ENCODE data around the gene LARP6. TPM values are rescaled to one million over a fixed set of nuclear protein-coding genes. Genes with fewer than 3 reads are reported as not detected.
A peak's percentile ranks its signal among the peaks of the same experiment; 100 is the strongest.
"Not testable (repeated sequence)": the region's sequence is repeated elsewhere in the genome, so short reads cannot be mapped to it uniquely, and the experiment has no call there.

LARP6 gene
- 1.9 TPM for total RNA-seq

DNA sequence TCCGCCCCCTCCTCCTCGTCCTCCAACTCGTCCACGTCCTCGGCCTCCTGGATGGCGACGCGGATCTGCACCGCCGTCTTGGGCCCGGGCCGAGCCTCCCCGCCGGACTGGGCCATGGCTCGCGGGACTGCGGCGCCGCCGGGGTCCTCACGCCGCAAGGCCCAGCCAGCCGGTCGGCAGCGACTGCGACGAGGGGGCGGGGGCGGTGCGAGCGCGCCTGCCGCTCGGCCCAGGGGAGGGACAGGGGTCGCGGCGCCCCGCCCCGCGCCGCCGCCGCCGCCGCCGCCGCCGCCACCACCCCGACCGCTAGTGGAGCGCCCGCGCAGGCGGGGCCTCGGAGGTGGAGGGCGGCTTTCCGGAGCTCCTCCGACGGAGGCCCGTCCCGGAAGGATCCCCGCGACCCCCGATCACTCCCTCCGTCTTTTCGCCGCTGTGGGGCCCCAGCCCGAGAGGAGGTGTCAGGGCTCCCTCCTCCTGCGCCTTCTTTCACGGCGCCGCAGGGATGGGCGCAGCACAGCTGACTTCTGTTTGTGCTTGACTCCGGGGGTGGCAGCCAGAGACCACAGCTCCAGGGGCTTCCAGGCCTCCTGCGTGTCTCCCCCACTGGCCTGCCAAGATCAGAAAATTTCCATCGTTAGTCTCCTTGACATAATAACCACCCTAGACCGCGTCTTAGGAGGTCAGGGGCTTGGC is at the start of gene LARP6:
TSS of gene LARP6 (minus strand) at position 185 of the 693 bp plus-strand sequence. CDS start at position 116, 69 bp downstream.
- no peak for DNase-seq (ENCODE audit: low spot score)
- ATAC-seq, result peak; percentile 83

DNA sequence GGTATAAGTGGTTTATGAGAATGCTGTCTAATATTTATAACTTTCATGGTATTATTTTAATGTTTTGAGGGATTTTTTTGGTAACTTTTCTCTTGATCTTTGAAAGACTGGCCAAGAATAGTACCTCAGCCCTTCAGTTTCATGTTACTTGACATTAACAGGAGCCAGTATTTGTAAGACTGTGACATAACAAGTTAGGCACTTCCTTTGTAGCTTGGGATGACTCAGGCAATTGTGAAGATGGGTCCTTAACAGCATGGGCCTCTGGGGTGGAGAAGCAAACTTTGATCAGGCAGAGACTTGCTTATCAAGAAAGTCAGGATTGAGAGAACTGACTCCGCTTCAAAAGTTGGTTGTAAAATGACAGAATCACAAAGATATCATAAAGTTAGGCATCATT is 48.1 kb upstream of the LARP6 start:
- no peak for DNase-seq (ENCODE audit: low spot score)
- ATAC-seq, result no peak

DNA sequence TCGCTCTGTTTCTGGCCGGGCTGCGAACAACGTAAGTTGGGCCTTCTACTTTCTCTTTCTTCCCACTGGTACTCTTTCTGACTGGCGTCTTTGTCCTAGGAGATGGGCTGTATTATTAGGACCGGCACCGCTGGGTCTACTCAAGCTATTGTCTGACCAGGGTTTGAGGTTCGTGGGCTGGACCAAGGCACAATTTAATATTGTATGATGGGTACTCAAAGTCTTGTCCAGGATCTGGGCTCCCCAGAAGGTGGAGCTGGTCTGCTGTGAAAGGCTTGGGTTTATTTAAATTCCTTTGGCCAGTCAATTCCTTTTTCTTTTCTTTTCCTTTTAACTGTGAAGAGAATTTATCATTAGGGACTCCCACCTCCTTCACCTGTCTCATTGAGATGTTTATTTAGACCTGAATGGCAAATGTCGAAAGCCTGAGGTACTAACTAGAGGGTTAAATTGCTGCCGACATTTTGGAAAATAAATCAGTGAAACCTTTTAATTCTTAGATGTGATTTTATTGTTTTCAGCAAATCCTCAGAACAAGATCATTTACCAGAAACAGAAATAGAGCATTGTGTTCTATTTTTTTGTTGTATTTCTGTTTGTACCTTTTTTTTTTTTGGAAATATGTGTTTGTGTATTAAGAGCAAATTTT is 39.1 kb upstream of the LARP6 start:
- ATAC-seq, result no peak
- DNase-seq (ENCODE audit: low spot score), result no peak

DNA sequence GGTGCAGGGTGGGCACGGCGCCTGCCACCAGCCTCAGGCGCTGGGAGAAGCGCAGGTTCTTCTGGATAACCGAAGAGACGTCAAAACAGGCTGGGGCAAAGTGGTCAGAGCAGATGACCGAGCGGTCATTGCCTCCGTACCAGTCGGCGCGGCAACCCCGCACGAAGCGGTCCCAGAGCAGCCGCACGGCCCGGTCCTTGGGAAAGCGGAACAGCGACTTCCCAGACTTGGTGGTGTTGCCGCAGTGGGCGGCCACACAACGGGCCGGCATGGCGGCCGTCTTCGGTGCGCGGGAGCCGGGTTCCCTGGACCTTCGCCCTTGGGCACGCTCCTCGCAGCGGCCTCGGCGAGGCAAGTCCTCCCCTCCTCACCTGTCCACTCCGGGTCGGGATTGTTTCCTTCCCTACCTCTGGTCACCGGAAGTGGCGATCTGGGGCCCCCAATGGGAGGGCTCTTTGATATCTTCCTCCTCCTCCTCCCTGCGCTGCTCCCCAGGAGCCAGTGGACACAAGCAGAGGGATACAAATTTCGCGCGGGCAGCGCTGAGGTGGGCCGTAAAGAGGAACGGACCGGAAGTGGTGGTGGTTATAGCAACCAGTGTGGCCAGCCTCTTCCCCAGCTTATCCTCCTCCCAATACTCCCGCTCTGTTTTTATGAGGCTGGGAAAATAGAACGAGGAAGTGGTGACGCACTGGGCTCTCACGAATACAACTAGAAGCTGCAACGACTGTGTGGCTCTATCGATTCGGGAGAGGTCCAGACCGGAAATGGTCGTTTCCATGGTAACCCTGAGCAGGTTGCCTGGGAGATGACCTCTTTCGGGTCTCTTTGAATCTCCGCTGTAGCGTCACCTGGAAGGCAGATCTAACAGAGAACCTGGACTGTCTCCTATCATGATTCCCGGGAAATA is 38.3 kb upstream of the LARP6 start, which contains the start of the genes LRRC49 and THAP10:
TSS of gene LRRC49 (plus strand) at position 825 of the 910 bp plus-strand sequence. CDS start at position 894, 69 bp downstream.
TSS of gene THAP10 (minus strand) at position 432 of the 910 bp plus-strand sequence. CDS start at position 271, 161 bp downstream.
- ATAC-seq, result peak; percentile 96
- peak; percentile 88 for DNase-seq (ENCODE audit: low spot score)

DNA sequence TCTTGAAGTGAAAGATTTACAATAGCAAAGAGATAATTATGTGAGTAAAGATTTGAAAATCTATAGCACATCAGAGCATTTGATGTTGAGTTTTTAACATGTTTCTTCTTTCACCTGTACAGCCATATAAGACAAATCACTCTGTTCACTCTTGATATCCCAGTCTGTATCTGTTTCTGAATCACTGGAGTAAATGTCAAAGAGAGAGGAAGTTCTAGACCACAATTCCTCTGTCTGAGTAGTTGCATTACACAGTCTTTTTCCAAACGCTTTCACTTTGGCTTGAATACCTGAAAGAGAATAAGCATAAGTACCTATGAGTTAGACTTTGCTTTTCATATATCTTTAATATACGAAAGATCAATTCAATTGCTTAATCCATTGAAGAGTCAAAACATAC is 28.4 kb upstream of the LARP6 start:
- DNase-seq (ENCODE audit: low spot score) (no peak), ATAC-seq (no peak)

DNA sequence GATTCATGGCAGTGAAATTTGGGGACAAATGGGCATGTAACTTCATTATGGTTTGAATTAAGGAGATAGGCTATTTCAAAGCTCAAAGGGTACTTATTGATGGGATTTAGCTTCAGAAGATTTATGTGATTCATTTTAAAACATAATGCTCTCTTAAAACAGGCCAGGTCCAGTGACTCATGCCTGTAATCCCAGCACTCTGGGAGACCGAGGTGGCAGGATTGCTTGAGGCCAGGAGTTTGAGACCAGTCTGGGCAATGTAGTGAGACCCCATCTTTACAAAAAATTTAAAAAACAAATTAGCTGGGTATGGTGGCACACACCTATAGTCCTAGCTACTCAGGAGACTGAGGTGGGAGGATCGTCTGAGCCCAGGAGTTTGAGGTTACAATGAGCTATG is 26.8 kb upstream of the LARP6 start:
- no peak for DNase-seq (ENCODE audit: low spot score)
- no peak for ATAC-seq

DNA sequence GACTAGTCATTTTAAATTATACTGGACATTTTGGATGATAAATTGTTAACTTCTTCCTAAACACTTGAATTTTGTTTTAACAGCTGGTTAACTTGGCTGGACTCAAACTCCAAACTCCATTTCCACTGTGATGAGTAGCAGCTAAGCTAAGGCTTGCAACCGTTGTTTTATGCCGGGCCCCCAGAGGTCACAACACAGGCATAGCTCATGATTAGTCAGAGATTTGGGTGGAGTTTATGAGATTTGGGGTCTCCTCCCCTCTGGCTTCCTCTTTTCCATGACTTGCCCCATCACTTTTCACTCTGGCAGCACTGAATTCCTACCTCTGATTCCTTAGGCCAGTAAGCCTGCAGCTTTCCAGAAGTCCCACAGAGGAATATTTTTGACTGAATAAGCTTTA is 25.4 kb upstream of the LARP6 start:
- no peak for DNase-seq (ENCODE audit: low spot score)
- no peak for ATAC-seq

DNA sequence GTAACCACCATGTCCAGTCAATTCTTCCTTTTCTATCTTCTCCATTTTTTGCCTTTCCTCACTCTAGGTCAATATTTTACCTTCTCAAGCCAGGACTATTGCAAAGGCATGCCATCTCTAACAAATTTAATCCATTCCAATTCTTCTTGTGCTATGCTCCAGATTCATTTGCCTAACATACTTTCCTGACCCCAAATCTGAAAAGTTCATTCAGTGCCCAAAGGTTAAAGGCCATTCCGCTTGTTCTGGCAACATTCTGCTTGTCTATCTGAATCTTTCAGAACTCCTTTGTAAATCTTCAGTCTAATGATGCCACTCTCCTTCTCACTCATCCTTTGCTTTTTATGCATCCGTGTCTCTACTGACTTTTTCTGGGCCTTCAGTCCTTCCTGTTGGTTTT is 22.7 kb upstream of the LARP6 start:
- ATAC-seq, result peak; percentile 68

DNA sequence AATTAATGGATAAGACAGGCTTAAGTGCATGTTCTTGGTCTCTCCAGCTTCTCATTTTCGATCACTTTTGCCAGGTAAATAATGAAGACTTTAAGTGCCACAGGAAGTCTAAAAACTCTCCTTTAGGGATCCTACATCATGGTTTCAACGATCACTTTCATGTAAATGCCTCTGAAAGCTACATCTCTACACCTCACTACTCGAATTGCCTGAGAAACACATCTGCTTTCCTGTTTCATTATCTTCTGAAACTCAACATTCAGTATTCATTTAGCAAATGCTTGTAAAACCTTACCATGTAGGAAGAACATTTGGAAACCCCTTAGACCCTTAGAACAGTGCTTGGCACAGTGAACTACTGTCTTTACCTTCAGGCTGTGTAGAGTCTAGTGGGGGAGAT is 22.1 kb upstream of the LARP6 start:
- no peak for DNase-seq (ENCODE audit: low spot score)
- ATAC-seq, result no peak

More for the DNA sequence above, 22.7 kb upstream of the LARP6 start:
- no peak for DNase-seq (ENCODE audit: low spot score)

DNA sequence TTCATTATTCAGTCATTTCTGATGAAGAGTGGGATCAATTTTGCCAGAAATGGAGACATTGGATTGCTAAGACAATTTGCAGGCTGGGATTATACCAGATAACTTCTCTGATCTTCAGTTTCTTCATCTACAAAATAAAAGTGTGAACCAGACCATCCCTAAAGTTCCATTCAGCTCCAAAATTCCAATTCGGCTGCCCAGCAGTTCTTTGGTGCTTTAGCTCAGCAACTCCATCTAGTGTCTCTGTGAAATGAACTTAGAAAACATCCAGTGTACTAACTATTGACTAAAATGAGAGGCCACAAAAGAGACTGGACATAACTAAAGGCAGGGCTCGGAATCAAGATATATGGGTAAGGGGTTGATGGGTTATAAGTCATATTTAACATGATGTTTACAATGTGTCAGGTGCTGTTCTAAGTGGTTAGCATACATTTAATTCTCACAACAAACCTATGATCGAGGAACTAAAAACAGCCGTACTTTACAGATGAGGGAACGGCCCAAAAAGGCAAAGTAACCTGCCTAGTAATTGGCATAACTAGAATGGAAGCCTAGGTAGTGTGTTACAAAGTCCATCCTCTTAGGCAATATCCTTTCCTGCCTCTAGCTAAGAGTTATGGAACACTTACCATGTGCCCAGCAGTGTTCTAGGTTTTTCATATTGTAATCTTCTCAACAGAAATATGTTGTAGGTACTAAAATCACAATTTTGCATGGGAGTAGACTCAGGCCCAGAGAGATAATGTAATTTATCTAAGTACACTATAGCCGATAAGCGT is 21.2 kb upstream of the LARP6 start:
- DNase-seq (ENCODE audit: low spot score) (no peak), ATAC-seq (peak; percentile 89)

DNA sequence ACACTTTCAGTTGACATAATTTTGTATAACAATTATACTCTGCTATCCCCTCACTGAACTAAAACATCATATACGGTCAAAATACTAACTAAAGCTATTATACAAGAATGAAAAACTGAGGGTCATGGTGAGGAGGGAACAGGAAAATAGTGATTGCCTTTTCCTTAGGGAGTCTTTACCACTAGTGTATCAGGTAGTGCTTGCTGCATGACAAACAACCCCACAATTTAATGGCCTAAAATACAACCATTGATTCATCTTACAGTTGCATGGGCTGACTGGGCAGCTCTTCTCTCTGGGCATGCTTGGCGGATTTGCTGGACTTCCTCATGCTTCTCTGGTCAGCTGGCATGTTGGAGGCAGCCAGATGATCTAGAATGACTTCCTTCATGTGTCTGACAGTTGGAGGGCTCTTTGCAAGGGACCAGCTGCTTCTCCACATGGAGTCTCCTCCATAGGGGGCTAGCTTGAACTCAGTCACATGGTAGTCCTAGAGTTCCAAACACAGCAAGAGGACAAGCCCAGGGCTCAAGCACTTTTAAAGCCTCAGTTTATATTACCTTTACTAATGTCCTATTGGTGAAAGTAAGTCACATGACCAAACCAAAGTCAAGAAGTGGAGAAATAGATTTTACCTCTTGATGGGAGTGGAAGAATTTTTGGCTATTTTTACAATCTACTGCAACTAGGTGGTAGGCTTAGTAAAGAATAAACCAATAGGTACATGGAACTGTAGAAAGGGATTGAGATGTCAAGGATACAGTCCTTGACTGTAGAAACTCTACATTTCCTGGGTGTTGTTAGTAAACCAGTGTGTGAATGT is 19.5 kb upstream of the LARP6 start:
- ATAC-seq, result no peak
- DNase-seq (ENCODE audit: low spot score), result no peak

DNA sequence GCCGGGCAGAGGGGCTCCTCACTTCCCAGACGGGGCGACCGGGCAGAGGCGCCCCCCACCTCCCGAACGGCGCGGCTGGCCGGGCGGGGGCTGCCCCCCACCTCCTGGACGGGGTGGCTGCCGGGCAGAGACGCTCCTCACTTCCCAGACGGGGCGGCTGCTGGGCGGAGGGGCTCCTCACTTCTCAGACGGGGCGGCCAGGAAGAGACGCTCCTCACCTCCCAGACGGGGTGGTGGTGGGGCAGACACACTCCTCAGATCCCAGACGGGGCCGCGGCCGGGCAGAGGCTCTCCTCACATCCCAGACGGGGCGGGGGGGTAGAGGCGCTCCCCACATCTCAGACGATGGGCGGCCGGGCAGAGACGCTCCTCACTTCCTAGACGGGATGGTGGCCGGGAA is 17.5 kb upstream of the LARP6 start:
- not testable (repeated sequence) for DNase-seq (ENCODE audit: low spot score); ATAC-seq

DNA sequence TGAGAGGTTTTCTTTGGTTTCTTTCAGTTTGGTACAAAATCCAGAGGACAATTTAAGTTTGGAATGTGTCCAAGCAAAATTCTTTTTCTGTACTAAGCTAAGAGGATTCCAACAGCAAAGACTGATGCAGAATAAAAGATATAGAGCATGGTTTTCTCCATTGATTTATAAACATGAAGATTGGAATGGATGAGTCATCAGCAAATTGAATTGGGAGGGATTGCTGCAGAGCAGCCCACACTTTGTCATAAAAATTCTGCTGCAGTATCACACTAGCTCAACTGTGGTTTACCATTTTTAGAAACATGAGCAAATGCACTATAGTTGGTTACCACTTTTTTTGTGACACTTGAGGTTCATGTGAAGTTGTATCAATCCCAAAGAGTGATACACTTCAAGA is 16.1 kb upstream of the LARP6 start:
- ATAC-seq (no peak), DNase-seq (ENCODE audit: low spot score) (no peak)

DNA sequence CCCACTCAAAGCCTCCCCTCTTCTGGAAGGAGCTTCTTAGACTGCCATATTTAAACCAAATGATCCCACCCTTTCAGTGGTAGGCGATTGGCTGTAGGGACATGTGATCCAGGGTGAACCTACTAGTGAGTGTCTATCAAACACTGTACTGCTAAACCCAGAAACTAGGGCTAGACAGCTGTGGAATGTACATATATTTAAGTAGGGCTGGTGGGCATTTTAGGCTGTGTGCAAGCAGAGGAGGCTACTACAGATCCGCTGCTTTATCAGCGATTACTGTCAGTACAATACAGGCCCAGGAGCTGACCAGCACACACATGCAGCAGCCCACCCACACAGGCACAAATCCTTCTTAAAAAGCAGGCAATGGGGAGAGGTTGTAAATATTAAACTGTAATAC is 15.4 kb upstream of the LARP6 start:
- DNase-seq (ENCODE audit: low spot score), result no peak
- no peak for ATAC-seq

DNA sequence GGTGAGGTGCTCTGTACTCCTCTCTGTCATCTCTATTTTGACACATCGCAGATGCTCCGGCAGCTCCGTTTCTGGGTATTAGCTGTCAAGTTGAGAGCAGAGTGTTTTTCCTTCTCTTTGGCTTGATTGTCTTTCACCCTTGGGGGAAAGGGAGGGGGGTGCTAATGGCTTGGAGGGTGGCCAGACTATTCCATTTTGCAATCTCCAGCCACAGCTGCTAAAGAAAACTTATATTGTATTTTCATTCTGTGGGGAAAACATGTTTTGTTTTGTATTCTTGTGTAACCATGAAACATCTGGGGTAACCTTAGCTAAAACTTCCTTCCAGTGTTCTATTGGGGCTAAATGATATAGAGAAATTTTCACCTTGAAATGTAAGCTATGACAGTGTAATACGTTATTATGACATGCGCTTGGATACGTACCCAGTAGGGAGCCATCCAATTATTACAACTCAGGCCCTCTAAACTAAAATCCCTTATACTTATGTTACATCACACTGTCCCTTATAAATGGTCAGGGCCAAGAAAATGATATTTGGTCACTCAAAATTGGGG is 14.0 kb upstream of the LARP6 start:
- ATAC-seq, result no peak
- DNase-seq (ENCODE audit: low spot score), result no peak

DNA sequence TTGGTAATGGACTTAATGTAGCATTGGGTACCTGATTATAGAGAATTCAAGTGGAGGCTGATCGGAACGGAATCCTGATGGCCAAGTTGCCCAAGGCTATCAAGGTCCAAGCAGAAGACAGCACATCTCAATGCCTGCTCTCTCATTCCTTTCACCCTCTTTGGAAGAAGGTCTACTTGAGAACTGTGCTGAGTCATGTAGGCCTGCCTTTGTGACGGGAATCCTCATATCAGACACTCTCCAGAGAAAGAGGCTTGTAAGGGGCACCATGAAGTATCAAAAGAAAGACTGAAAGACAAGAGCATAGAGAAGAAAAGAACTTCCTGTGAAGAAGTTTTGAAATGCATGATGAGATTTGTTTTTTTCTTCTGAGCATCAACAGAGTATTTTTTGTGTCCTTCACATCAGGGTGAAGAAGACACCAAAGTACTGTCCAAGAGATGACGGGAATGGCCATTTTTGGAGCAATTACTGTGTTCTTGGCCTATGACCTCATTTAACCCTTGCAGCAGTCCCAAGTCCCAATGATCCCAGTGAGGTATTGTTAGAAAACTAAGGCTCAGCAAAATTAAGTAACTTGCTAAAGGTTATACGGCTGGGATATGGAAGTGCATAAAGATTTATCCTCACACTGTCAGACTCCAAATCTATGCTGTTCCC is 13.2 kb upstream of the LARP6 start:
- DNase-seq (ENCODE audit: low spot score), result no peak

DNA sequence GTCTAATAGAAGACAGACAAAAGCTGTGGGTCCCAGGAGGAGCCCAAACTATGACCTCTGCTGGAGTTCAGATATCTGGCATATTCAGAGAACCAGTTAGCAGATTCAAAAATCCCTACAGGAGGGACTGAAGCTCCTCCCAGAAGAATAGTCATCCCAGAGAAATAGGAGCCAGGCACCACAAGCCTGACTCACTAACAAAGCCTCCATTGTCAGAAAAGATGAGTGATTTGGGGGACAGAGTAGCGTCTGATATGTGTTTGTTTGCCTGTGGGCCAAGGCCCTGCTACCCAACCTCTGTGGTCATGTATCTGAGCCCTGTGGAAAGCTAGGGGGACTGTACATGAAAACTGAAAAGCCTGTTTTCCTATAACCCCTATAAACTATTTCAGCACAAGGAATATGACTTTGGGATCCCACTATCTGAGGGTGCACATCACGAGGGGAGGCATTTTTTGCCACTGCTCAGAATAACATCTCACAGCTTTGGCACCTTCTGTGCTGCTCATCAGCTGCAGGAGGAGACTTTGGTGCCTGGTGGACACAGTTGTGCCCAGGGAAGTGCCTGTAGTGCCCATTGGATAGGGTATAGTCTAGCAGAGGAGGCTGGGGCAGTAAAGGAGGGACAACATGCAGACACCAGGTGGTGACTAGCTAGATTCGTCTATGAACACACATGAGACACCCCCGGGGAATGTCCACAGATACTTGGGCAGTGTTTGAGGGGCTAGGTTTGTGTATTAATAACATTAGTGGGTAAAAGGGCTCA is 9.7 kb upstream of the LARP6 start:
- no peak for ATAC-seq
- DNase-seq (ENCODE audit: low spot score), result no peak

More for the DNA sequence above, 13.2 kb upstream of the LARP6 start:
- ATAC-seq, result no peak

DNA sequence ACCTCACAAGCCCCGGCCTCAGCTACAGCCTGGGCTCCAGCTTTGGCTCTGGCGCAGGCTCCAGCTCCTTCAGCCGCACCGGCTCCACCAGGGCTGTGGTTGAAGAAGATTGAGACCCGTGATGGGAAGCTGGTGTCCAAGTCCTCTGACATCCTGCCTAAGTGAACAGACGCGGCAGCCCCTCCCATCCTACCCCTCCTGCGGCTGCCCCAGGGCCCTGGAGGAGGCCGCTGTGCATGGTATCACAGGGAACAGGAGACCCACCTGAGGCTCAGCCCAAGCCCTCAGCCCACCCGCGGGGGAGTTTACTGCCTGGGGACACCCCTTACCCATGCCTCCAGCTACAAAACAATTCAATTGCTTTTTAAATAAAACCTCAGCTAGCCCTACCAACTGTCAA is 6.0 kb upstream of the LARP6 start:
- no peak for DNase-seq (ENCODE audit: low spot score)

More for the DNA sequence above, 6.0 kb upstream of the LARP6 start:
- no peak for ATAC-seq

Measured in left lobe of liver (tissue), 2 donors.